ENCODE data around the gene KCNN4. TPM values are rescaled to one million over a fixed set of nuclear protein-coding genes. Genes with fewer than 3 reads are reported as not detected.

KCNN4 gene
- total and polyA plus RNA-seq, 2 of the 13 experiments (the other 11 are each of a cell fraction or from before 2014, with no cell fraction given), result 0.13 to 0.25 TPM

GRCh38 chr19:43774103-43774939, 6.5 kb downstream of the KCNN4 start (continued):
- TF ChIP-seq ZNF770 (CRISPR knock-in tag; IDR thresholded peaks at IDR 0.05), result no peak
- TF ChIP-seq SCMH1 (CRISPR knock-in tag; IDR thresholded peaks at IDR 0.05; ENCODE audit: borderline replicate concordance), result no peak
- TF ChIP-seq, protein P1, sequence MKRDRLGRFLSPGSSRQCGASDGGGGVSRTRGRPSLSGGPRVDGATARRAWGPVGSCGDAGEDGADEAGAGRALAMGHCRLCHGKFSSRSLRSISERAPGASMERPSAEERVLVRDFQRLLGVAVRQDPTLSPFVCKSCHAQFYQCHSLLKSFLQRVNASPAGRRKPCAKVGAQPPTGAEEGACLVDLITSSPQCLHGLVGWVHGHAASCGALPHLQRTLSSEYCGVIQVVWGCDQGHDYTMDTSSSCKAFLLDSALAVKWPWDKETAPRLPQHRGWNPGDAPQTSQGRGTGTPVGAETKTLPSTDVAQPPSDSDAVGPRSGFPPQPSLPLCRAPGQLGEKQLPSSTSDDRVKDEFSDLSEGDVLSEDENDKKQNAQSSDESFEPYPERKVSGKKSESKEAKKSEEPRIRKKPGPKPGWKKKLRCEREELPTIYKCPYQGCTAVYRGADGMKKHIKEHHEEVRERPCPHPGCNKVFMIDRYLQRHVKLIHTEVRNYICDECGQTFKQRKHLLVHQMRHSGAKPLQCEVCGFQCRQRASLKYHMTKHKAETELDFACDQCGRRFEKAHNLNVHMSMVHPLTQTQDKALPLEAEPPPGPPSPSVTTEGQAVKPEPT (CRISPR knock-in tag; IDR thresholded peaks at IDR 0.05; ENCODE audit: low read depth), result 0 out of 2 replicates have a peak, but pooled peaks have one; percentile 57
- TF ChIP-seq, protein P2, sequence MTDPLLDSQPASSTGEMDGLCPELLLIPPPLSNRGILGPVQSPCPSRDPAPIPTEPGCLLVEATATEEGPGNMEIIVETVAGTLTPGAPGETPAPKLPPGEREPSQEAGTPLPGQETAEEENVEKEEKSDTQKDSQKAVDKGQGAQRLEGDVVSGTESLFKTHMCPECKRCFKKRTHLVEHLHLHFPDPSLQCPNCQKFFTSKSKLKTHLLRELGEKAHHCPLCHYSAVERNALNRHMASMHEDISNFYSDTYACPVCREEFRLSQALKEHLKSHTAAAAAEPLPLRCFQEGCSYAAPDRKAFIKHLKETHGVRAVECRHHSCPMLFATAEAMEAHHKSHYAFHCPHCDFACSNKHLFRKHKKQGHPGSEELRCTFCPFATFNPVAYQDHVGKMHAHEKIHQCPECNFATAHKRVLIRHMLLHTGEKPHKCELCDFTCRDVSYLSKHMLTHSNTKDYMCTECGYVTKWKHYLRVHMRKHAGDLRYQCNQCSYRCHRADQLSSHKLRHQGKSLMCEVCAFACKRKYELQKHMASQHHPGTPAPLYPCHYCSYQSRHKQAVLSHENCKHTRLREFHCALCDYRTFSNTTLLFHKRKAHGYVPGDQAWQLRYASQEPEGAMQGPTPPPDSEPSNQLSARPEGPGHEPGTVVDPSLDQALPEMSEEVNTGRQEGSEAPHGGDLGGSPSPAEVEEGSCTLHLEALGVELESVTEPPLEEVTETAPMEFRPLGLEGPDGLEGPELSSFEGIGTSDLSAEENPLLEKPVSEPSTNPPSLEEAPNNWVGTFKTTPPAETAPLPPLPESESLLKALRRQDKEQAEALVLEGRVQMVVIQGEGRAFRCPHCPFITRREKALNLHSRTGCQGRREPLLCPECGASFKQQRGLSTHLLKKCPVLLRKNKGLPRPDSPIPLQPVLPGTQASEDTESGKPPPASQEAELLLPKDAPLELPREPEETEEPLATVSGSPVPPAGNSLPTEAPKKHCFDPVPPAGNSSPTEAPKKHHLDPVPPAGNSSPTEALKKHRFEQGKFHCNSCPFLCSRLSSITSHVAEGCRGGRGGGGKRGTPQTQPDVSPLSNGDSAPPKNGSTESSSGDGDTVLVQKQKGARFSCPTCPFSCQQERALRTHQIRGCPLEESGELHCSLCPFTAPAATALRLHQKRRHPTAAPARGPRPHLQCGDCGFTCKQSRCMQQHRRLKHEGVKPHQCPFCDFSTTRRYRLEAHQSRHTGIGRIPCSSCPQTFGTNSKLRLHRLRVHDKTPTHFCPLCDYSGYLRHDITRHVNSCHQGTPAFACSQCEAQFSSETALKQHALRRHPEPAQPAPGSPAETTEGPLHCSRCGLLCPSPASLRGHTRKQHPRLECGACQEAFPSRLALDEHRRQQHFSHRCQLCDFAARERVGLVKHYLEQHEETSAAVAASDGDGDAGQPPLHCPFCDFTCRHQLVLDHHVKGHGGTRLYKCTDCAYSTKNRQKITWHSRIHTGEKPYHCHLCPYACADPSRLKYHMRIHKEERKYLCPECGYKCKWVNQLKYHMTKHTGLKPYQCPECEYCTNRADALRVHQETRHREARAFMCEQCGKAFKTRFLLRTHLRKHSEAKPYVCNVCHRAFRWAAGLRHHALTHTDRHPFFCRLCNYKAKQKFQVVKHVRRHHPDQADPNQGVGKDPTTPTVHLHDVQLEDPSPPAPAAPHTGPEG (CRISPR knock-in tag; IDR thresholded peaks at IDR 0.05), result no peak; the same call in 1 of the 2 replicates
- TF ChIP-seq NCOA5 (CRISPR knock-in tag; IDR thresholded peaks at IDR 0.05), result no peak
- no peak for TF ChIP-seq ZNF292 (CRISPR knock-in tag; IDR thresholded peaks at IDR 0.05; ENCODE audit: borderline replicate concordance, low read depth)
- no peak for TF ChIP-seq KDM4B (CRISPR knock-in tag; IDR thresholded peaks at IDR 0.05)
- TF ChIP-seq EZH2 (conservative IDR thresholded peaks at IDR 0.05; ENCODE audit: low read depth, low read length), result no peak
- peak; percentile 65; the same call in 1 of the 2 replicates for TF ChIP-seq THRA (CRISPR knock-in tag; IDR thresholded peaks at IDR 0.05; ENCODE audit: borderline replicate concordance)
- TF ChIP-seq AHR (CRISPR knock-in tag; IDR thresholded peaks at IDR 0.05), result no peak
- TF ChIP-seq ARNT2 (CRISPR knock-in tag; IDR thresholded peaks at IDR 0.05; ENCODE audit: low read depth), result no peak
- TF ChIP-seq IKZF1 (IDR thresholded peaks at IDR 0.05), result no peak
